Peyer's patch (tissue), 4 donors: ENCODE measurements around the gene CD74.

Experiments
- CTCF ChIP-seq, 6 experiments: fragments of 450-650 bp in 4 of 6; fragments of 200-600 bp in 2 of 6; sonication (generic) in 1 of 6; IDR thresholded peaks; one replicate each; pipeline ENCODE4 v1.5.1; 2017 to 2019; ENCODE audit warnings: antibody characterized with exemption in 6 of 6, mild to moderate bottlenecking in 3 of 6, moderate library complexity in 1 of 6
- POLR2A ChIP-seq, 2 donors: fragments of 450-650 bp; IDR thresholded peaks; one replicate each; pipeline ENCODE4 v1.5.1; 2017; ENCODE audit warnings: antibody characterized with exemption in 2 of 2, mild to moderate bottlenecking in 2 of 2, moderate library complexity in 2 of 2

- TF ChIP-seq POLR2A (IDR thresholded peaks at IDR 0.05) (no peak), CTCF (IDR thresholded peaks at IDR 0.05) (no peak)
These were observed 40.1 kb downstream of the CD74 start for GRCh38 chr5:150372639-150373038.
